Sigmoid colon (tissue), 3 donors: Measurements from ENCODE around the gene DOC2A.

ENCODE experiments used
- CTCF ChIP-seq, 4 experiments: fragments of 450-650 bp in 3 of 4; fragments of 200-600 bp in 1 of 4; IDR thresholded peaks; one replicate each; pipeline ENCODE4 v1.5.1; 2016 to 2019; ENCODE audit warnings: antibody characterized with exemption in 4 of 4, mild to moderate bottlenecking in 3 of 4, moderate library complexity in 2 of 4
- POLR2A ChIP-seq, 2 donors: fragments of 450-650 bp; IDR thresholded peaks; one replicate each; pipeline ENCODE4 v1.6.1; 2016; ENCODE audit warnings: antibody characterized with exemption in 2 of 2, mild to moderate bottlenecking in 2 of 2, moderate library complexity in 2 of 2

DNA sequence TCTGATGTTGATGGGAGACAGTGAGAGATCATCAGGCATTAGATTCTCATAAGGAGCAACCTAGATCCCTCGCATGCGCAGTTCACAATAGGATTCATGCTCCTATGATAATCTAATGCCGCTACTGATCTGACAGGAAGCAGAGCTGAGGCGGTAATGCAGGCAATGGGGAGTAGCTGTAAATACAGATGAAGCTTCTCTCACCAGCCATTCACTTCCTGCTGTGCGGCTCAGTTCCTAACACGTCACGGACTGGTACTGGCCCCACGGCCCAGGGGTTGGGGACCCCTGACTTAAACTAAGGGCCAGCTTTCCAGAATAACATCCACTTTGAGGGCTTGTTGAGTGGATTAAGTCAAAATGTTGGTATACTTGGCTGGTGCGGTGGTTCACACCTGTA lies 51.5 kb downstream of the DOC2A start:
- TF ChIP-seq CTCF (IDR thresholded peaks at IDR 0.05) (no peak), POLR2A (IDR thresholded peaks at IDR 0.05) (no peak)
